K562 (cell line): ENCODE results near the gene DMAC2. TPM values are rescaled to one million over a fixed set of nuclear protein-coding genes. Genes with fewer than 3 reads are reported as not detected.
A peak's percentile ranks its signal among the peaks of the same experiment; 100 is the strongest.

Source experiments
- CEBPG ChIP-seq, 3 experiments: fragments of 200-800 bp in 1 of 3; sonication (Bioruptor generic) in 1 of 3; sonication (generic) in 1 of 3; formaldehyde crosslinking in 1 of 3; IDR thresholded peaks in 2 of 3; conservative IDR thresholded peaks in 1 of 3; 2 replicates each; pipeline versions ENCODE4 v1.6.1 to v1.8.0; 2016 to 2022; ENCODE audit warnings: missing compliant biosample characterization in 2 of 3, missing genetic modification characterization in 2 of 3, mild to moderate bottlenecking in 1 of 3, missing genetic modification reagents in 1 of 3
- DDX20 ChIP-seq: fragments of 450-650 bp; IDR thresholded peaks from 2 replicates; pipeline ENCODE4 v1.6.1; 2016; ENCODE audit warnings: missing genetic modification characterization, low read depth, mild to moderate bottlenecking, missing compliant biosample characterization, moderate library complexity
- E2F6 ChIP-seq, 2 experiments: IDR thresholded peaks; 2 replicates each; pipeline ENCODE4 v1.6.1; 2011; ENCODE audit warnings: borderline replicate concordance in 1 of 2, control low read depth in 1 of 2, low read depth in 1 of 2, low read length in 1 of 2, mild to moderate bottlenecking in 1 of 2, mixed read lengths in 1 of 2, moderate library complexity in 1 of 2; ENCODE audit not compliant: insufficient read depth in 1 of 2, insufficient read length in 1 of 2, poor library complexity in 1 of 2, severe bottlenecking in 1 of 2; ENCODE audit errors: extremely low read depth in 1 of 2
- E2F8 ChIP-seq: fragments of 450-650 bp; IDR thresholded peaks from 2 replicates; pipeline ENCODE4 v1.7.1; 2018; ENCODE audit warnings: mild to moderate bottlenecking, low read depth; ENCODE audit not compliant: partially characterized antibody
- ETV1 ChIP-seq: fragments of 450-650 bp; conservative IDR thresholded peaks from 2 replicates; pipeline ENCODE4 v1.6.1; 2016; ENCODE audit warnings: missing genetic modification characterization, control low read depth, low read depth, missing compliant biosample characterization
- HDAC1 ChIP-seq, 2 experiments: fragments of 450-650 bp; IDR thresholded peaks; 2 replicates each; pipeline ENCODE4 v1.6.1; 2016 to 2017; ENCODE audit warnings: inconsistent platforms in 1 of 2, mild to moderate bottlenecking in 1 of 2, moderate library complexity in 1 of 2
- KDM1A ChIP-seq, 2 experiments: fragments of 450-650 bp; IDR thresholded peaks; 2 replicates each; pipeline ENCODE4 v1.6.1; 2016; ENCODE audit warnings: mild to moderate bottlenecking in 2 of 2
- KLF6 ChIP-seq: fragments of 250-450 bp; sonication (Bioruptor Pico); IDR thresholded peaks from 2 replicates; pipeline ENCODE4 v1.4.0; 2020; ENCODE audit warnings: mild to moderate bottlenecking, moderate library complexity, borderline replicate concordance
- NRF1 ChIP-seq, 2 experiments: fragments of 450-650 bp; IDR thresholded peaks in 1 of 2; conservative IDR thresholded peaks in 1 of 2; 2 replicates each; pipeline ENCODE4 v1.6.1; 2014; ENCODE audit warnings: mild to moderate bottlenecking in 2 of 2
- PKNOX1 ChIP-seq: fragments of 450-650 bp; IDR thresholded peaks from 2 replicates; pipeline ENCODE4 v1.6.1; 2016
- ZBTB26 ChIP-seq: fragments of 450-650 bp; formaldehyde crosslinking; IDR thresholded peaks from 2 replicates; pipeline ENCODE4 v1.4.0; 2022; ENCODE audit warnings: missing genetic modification characterization
- ZBTB34 ChIP-seq: fragments of 250-450 bp; sonication (Bioruptor Pico); IDR thresholded peaks from 2 replicates; pipeline ENCODE4 v1.8.0; 2021; ENCODE audit warnings: mild to moderate bottlenecking, moderate library complexity
- ZBTB43 ChIP-seq: sonication (generic); formaldehyde crosslinking; IDR thresholded peaks from 2 replicates; pipeline ENCODE4 v1.8.0; 2023; ENCODE audit warnings: mild to moderate bottlenecking, missing genetic modification reagents
- ZNF12 ChIP-seq: sonication (generic); formaldehyde crosslinking; IDR thresholded peaks from 2 replicates; pipeline ENCODE4 v1.4.0; 2020; ENCODE audit warnings: mild to moderate bottlenecking, missing genetic modification reagents
- ZNF41 ChIP-seq: fragments of 250-450 bp; sonication (Bioruptor Pico); conservative IDR thresholded peaks from 2 replicates; pipeline ENCODE4 v1.4.0; 2020; ENCODE audit warnings: mild to moderate bottlenecking
- polyA plus RNA-seq, 8 experiments: library from polyadenylated mRNA; depleted of rRNA in 4 of 8; stranded (reverse) in 5 of 8; unstranded in 3 of 8; fragments of >200 nt; fragmentation: Nextera tagmentation in 2 of 8; fragmentation: Illumina TruSeq in 1 of 8; extraction: Ambion mirVana in 2 of 8; extraction: Trizol in 1 of 8; gene quantifications; 2 replicates each; pipeline versions ENCODE4 v1.2.1 to v1.2.3, GENCODE V29; 2011 to 2014; ENCODE audit warnings: inconsistent platforms in 1 of 8, missing spikeins in 1 of 8
- total RNA-seq, 7 experiments: library from RNA; depleted of rRNA in 6 of 7; stranded (reverse); fragments of >200 nt in 6 of 7; fragmentation: Illumina TruSeq in 2 of 7; extraction: Trizol in 2 of 7; gene quantifications; 2 replicates each; pipeline versions ENCODE4 v1.2.1 to v1.2.3, GENCODE V29; 2011 to 2021; ENCODE audit warnings: low replicate concordance in 1 of 7

The DMAC2 gene
- total and polyA plus RNA-seq, 9 of the 15 experiments (the other 6 are each of a cell fraction or from before 2014, with no cell fraction given): 12.9 to 61.2 (median 43.1) TPM

GRCh38 chr19:41424335-41425173, 15.2 kb downstream of the DMAC2 start (continued):
- TF ChIP-seq ZBTB43 (CRISPR knock-in tag) (no peak), ETV1 (tag) (peak; percentile 32; the same call in 1 of the 2 replicates), ZBTB26 (CRISPR knock-in tag) (no peak), KLF6 (no peak), E2F6 (IDR thresholded peaks at IDR 0.05; ENCODE audit: borderline replicate concordance in 1 of 2, extremely low read depth in 1 of 2, insufficient read depth in 1 of 2, insufficient read length in 1 of 2, low read depth in 1 of 2, low read length in 1 of 2, poor library complexity in 1 of 2, severe bottlenecking in 1 of 2) (no peak), ZBTB34 (no peak), CEBPG (CRISPR knock-in tag; IDR thresholded peaks at IDR 0.05) (peak; percentile 25; the same call in 1 of the 2 replicates), CEBPG (tag; conservative IDR thresholded peaks at IDR 0.05 in 1 of 2, IDR thresholded peaks at IDR 0.05 in 1 of 2) (peak in 1 of 2 experiments; percentile 40; a peak in 2 of 4 replicates), ZNF41 (CRISPR knock-in tag) (no peak), PKNOX1 (no peak), DDX20 (tag) (no peak), HDAC1 (IDR thresholded peaks at IDR 0.05) (no peak), NRF1 (conservative IDR thresholded peaks at IDR 0.05 in 1 of 2, IDR thresholded peaks at IDR 0.05 in 1 of 2) (no peak), ZNF12 (CRISPR knock-in tag) (no peak), E2F8 (no peak), KDM1A (IDR thresholded peaks at IDR 0.05) (no peak)
